ENCODE measurements around the gene KIF22. TPM values are rescaled to one million over a fixed set of nuclear protein-coding genes. Genes with fewer than 3 reads are reported as not detected.
"Not testable (repeated sequence)": the region's sequence is repeated elsewhere in the genome, so short reads cannot be mapped to it uniquely, and the experiment has no call there.

The KIF22 gene
- total RNA-seq: 100 to 1,000 TPM; 129 to 134 TPM

DNA sequence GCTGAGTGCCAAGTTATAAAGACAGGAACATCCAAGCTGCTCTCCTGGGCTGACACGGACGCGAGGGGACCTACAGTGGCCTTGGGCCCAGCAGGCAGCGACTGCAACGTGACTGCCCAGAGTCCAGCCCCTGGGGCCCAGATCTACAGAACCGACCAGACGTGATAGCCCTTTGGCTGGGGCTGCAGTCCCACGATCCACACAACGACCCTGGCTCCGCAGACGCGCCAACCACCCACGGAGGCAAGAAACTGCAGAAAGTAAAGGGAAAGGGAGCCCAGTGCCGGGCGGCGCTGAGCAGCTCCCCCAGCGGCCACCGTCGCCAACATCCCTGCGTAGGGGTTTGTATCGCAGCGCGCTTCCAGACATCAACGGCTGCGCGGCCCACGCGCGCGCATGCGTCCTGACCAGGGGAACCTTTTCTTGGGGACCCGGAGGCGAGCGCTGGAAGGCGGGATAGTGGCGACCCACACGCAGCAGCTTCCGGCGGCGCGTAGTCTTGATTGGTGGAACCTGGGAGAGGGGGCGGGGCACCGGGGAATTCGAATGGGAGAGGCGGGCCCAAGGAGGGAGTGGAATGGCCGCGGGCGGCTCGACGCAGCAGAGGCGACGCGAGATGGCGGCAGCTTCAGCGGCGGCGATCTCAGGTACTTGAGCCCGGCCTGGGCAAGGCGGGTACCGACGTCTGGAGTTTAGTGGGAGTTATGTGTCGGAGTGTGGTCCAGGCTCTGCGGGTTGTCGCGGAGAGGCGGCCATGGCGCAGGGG lies at the start of gene KIF22:
Gene KIF22 (plus strand): TSS at position 569 of the 766 bp plus-strand sequence. CDS start 9 bp downstream, at position 578.
- CTCF ChIA-PET: interaction anchor here (0.5 to 4.8 kb wide), 26 partner anchors 10 to 242 kb away, joined by 3 to 24 read pairs (median 4); partner anchors contain the start of genes HIRIP3, INO80E, MAZ and PAGR1

GRCh38 chr16:29742683-29743275 lies 47.8 kb upstream of the KIF22 start:
- ChIA-PET CTCF (interaction anchor here (1.5 kb wide), 1 partner anchor 12 kb away, joined by 5 read pairs; no protein-coding TSS in a partner anchor), POLR2A (interaction anchor here (0.7 kb wide), 1 partner anchor 231 kb away, joined by 7 read pairs; the partner anchor contains the start of gene TAOK2)

More for the DNA sequence above, at the start of gene KIF22:
- POLR2A ChIA-PET: interaction anchor here (0.5 to 1.3 kb wide), 8 partner anchors 14 to 99 kb away, joined by 3 to 10 read pairs (median 4); partner anchors contain the start of gene PAGR1

GRCh38 chr16:29743475-29743826 lies 47.1 kb upstream of the KIF22 start:
- ChIA-PET POLR2A (no interaction called here), CTCF (interaction anchor here (0.8 to 1.5 kb wide), 3 partner anchors 11 to 14 kb away, joined by 3 to 6 read pairs (median 5); no protein-coding TSS in a partner anchor)

GRCh38 chr16:29743827-29744531 lies 46.6 kb upstream of the KIF22 start:
- CTCF ChIA-PET: interaction anchor here (0.8 to 1.5 kb wide), 3 partner anchors 10 to 15 kb away, joined by 3 to 6 read pairs (median 5); no protein-coding TSS in a partner anchor
- POLR2A ChIA-PET: interaction anchor here (0.7 to 1.0 kb wide), 2 partner anchors 11 to 13 kb away, joined by 3 read pairs; no protein-coding TSS in a partner anchor

DNA sequence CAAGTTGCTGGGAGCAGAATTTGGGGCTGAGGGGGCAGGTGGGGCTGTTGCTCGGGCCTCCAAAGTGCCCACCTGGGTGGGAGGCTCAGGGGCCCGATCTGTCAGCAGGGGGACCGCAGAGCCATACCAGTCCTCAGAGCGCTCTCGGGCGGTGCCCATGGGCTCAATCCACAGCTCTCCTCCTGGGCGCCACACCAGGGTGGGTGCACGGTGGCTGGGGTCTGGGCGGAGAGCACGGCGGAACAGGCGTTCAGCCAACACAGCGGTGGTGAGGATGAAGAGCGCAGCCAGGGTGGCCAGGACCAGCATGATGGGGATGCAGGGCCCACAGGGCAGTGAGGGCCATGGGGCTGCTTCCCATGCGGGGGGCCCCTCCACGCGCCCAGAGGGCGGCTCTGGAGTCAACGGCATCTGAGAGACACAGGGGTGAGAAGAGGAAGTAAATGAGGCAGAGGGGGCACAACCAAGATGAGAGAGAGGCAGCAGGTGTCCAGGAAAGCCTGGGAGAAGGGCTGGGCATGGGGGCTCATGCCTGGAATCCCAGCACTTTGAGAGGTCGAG lies 45.9 kb upstream of the KIF22 start:
- POLR2A ChIA-PET: interaction anchor here (0.7 to 1.0 kb wide), 3 partner anchors 12 to 63 kb away, joined by 3 to 7 read pairs (median 3); no protein-coding TSS in a partner anchor
- CTCF ChIA-PET: interaction anchor here (0.8 to 1.5 kb wide), 2 partner anchors 14 to 15 kb away, joined by 3 to 6 read pairs; no protein-coding TSS in a partner anchor

- POLR2A ChIA-PET: interaction anchor here (0.6 to 1.5 kb wide), 3 partner anchors 11 to 63 kb away, joined by 4 to 7 read pairs (median 5); no protein-coding TSS in a partner anchor
Measured at GRCh38 chr16:29745121-29745852, 45.3 kb upstream of the KIF22 start.

GRCh38 chr16:29745853-29746345 lies 44.7 kb upstream of the KIF22 start, which contains the start of gene C16orf54:
Gene C16orf54, minus strand, starts transcription at chr16:29745990. Its CDS starts 1,039 bp downstream, at chr16:29744951.
- ChIA-PET CTCF (interaction anchor here (0.7 to 1.3 kb wide), 5 partner anchors 14 to 102 kb away, joined by 3 to 4 read pairs (median 4); partner anchors contain the start of gene KIF22), POLR2A (interaction anchor here (0.6 to 1.5 kb wide), 5 partner anchors 11 to 1434 kb away, joined by 3 to 8 read pairs (median 5); partner anchors contain the start of gene FUS)

More at GRCh38 chr16:29745121-29745852, 45.3 kb upstream of the KIF22 start:
- CTCF ChIA-PET: interaction anchor here (1.5 kb wide), 1 partner anchor 14 kb away, joined by 6 read pairs; no protein-coding TSS in a partner anchor

- CTCF ChIA-PET: interaction anchor here (0.7 to 1.3 kb wide), 6 partner anchors 15 to 102 kb away, joined by 3 to 4 read pairs (median 4); partner anchors contain the start of gene KIF22
- POLR2A ChIA-PET: interaction anchor here (0.6 to 1.5 kb wide), 4 partner anchors 12 to 1433 kb away, joined by 3 to 8 read pairs (median 4); partner anchors contain the start of gene FUS
Measured at GRCh38 chr16:29746518-29746917, 44.0 kb upstream of the KIF22 start.

DNA sequence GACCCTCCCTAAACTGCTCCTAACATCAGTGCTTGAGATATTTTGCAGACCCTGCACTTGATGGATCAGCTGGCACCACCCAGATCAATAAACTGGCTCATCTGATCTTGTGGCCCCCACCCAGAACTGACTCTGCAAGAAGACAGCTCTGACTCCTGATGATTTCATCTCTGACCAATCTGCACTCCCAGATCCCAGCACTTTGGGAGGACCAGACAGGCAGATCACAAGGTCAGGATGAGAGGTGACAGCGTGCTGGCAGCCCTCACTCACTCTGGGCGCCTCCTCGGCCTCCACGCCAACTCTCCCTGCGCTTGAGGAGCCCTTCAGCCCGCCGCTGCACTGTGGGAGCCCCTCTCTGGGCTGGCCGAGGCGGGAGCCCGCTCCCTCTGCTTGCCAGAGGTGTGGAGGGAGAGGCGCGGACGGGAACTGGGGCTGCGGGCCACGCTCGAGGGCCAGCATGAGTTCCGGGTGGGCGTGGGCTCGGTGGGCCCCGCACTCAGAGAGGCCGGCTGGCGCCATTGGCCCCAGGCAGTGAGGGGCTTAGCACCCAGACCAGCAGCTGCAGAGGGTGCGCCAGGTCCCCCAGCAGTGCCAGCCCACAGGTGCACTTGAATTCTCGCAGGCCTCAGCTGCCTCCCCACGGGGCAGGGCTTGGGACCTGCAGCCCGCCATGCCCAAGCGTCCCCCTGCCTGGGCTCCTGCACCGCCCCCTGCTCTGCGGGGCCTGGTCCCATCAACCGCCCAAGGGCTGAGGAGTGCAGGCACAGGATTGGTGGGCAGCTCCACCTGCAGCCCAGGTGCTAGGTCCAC lies 42.4 kb upstream of the KIF22 start:
- ChIA-PET POLR2A (no interaction called here), CTCF (interaction anchor here (0.6 to 2.4 kb wide), 5 partner anchors 9 to 42 kb away, joined by 3 to 9 read pairs (median 4); partner anchors contain the start of gene KIF22)

DNA sequence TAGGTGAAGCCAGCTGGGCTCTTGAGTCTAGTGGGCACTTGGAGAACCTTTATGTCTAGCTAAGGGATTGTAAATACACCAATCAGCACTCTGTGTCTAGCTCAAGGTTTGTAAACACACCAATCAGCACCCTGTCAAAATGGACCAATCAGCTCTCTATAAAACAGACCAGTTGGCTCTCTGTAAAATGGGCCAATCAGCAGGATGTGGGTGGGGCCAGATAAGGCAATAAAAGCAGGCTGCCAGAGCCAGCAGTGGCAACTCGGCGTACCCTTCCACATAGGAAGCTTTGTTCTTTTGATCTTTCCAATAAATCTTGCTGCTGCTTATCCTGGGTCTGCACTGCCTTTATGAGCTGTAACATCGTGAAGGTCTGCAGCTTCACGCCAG lies 41.8 kb upstream of the KIF22 start:
- CTCF ChIA-PET: interaction anchor here (0.5 to 2.4 kb wide), 4 partner anchors 9 to 42 kb away, joined by 3 to 9 read pairs (median 4); partner anchors contain the start of gene KIF22
- POLR2A ChIA-PET: not testable (repeated sequence)

DNA sequence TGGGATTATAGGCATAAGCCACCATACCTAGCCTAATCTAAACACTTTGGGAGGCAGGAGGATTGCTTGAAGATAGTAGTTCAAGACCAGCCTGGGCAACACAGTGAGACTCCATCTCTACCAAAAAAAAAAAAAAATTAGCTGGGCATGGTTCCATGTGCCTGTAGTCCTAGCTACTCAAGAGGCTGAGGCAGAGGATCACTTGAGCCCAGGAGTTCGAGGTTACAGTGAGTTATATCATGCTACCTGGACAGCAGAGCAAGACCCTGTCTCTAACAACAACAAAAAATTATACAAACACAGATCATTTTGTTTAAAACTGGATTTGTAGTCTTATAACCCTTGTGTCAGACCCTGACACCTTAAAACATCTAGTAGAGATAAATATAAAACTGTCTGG lies 37.0 kb upstream of the KIF22 start:
- POLR2A ChIA-PET: interaction anchor here (0.7 to 1.4 kb wide), 2 partner anchors 36 to 113 kb away, joined by 4 to 7 read pairs; no protein-coding TSS in a partner anchor
- CTCF ChIA-PET: interaction anchor here (0.8 to 2.2 kb wide), 3 partner anchors 10 to 279 kb away, joined by 3 to 5 read pairs (median 5); no protein-coding TSS in a partner anchor

DNA sequence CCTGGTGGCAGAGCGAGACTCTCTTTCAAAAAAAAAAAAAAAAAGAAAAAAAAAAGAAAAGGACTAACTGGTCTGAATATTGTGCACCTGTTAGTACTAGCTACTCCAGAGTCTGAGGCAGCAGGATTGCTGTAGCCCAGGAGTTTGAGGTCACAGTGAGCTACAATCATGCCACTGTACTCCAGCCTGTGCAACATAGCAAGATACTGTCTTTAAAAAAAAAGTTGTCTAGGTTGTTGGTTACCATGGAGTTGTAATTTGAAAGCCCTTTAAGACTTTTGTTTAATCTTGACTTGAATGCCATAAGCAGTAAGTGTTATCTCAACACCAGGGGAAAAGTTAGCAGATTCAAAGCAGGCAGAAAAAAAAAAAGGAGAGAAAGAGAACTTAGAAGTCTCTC lies 33.9 kb upstream of the KIF22 start:
- CTCF ChIA-PET: interaction anchor here (1.1 kb wide), 1 partner anchor 28 kb away, joined by 3 read pairs; no protein-coding TSS in a partner anchor
- POLR2A ChIA-PET: no interaction called here

- POLR2A ChIA-PET: not testable (repeated sequence)
- CTCF ChIA-PET: interaction anchor here (1.1 kb wide), 1 partner anchor 27 kb away, joined by 3 read pairs; no protein-coding TSS in a partner anchor
Measured at GRCh38 chr16:29757086-29757485, 33.5 kb upstream of the KIF22 start.

DNA sequence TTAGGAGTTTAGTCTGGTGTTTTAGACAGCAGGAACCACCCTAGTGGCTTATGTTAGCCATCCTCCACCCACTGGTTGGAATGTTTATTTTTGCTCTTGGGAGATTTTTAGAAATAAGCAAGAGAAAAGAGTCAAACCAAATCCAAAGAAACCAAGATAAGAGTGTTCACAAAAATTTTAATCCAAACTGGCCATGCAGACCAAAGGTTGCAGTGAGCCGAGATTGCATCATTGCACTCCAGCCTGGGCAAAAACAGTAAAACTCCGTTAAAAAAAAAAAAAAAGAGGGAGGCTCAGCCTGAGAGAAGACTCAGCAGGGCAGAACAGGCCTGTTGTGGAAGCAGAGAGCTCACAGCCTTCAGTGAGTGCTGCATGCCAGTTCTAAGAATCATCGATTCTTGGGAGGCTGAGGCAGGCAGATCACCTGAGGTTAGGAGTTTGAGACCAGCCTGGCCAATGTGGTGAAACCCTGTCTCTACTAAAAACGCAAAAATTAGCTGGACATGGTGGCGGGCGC lies 32.5 kb upstream of the KIF22 start:
- POLR2A ChIA-PET: interaction anchor here (0.6 kb wide), 1 partner anchor 203 kb away, joined by 5 read pairs; no protein-coding TSS in a partner anchor
- CTCF ChIA-PET: interaction anchor here (0.7 kb wide), 1 partner anchor 9 kb away, joined by 3 read pairs; no protein-coding TSS in a partner anchor

DNA sequence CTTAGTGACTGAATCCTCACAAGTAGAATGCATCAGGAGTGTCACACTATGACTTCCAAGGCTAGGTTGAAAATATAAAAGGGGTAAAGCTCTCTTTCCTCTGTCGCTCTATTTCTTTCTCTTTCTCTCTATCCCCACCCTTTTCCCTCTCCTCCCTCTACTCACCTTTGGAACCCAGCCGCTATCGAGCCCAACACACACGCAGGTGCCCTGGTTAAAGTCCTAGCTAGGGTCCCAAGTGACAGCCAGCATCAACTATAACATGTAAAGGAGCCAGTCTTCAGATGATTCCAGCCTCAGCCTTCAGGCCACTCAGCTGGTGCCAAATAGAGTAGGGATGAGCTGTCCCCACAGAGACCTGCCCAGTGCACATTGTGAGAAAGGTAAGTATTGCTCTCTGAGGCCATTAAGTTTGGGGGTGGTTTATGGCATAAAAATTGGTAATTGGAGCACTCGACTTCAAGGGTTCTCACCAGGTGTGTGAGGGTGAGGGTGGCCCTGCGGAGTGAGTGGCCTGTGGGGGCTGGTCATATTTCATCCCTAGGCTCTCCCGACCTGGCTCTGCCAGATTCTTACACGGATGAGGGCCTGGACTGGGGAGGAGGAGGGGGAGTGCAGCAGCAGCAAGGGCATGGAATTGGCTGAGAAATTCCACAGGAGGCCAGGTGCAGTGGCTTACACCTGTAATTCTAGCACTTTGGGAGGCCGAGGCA lies 29.8 kb upstream of the KIF22 start:
- POLR2A ChIA-PET: no interaction called here
- CTCF ChIA-PET: interaction anchor here (0.6 kb wide), 1 partner anchor 28 kb away, joined by 3 read pairs; no protein-coding TSS in a partner anchor
